ENCODE data around the gene IL18RAP.

GRCh38 chr2:102483086-102483485 lies 60.1 kb downstream of the IL18RAP start:
- TF ChIP-seq CTCF (IDR thresholded peaks at IDR 0.05; ENCODE audit: poor library complexity, severe bottlenecking) (no peak), EZH2 (IDR thresholded peaks at IDR 0.05; ENCODE audit: borderline replicate concordance, insufficient read depth, low read length, poor library complexity, severe bottlenecking) (no peak), REST (IDR thresholded peaks at IDR 0.05; ENCODE audit: borderline replicate concordance) (no peak), POLR2AphosphoS5 (IDR thresholded peaks at IDR 0.05) (no peak), MXI1 (conservative IDR thresholded peaks at IDR 0.05; ENCODE audit: poor library complexity, severe bottlenecking) (no peak), EP300 (conservative IDR thresholded peaks at IDR 0.05; ENCODE audit: poor library complexity, severe bottlenecking) (no peak), RAD21 (conservative IDR thresholded peaks at IDR 0.05) (no peak)

All from neural cell (in vitro differentiated cells).